ENCODE measurements around the gene PTPRM. TPM values are rescaled to one million over a fixed set of nuclear protein-coding genes. Genes with fewer than 3 reads are reported as not detected.
A peak's percentile ranks its signal among the peaks of the same experiment; 100 is the strongest.

Gene PTPRM
- total RNA-seq, 1 experiment from 2014 or later: 6.2 TPM

GRCh38 chr18:8450013-8450412 lies 882.9 kb downstream of the PTPRM start:
- no peak overlapping the region for H4K91ac ChIP-seq (ENCODE audit: insufficient read length, low read depth, low read length)
- H2AFZ ChIP-seq (ENCODE audit: low read length): peak overlapping the region; percentile 86
- H3K9me3 Mint-ChIP-seq: no peaks in the 10 kb centered on the region
- H3K27ac Mint-ChIP-seq: no peak overlapping the region
- H3K4ac ChIP-seq (ENCODE audit: low read depth, low read length): no peak overlapping the region
- no peak overlapping the region for H3K4me2 ChIP-seq (ENCODE audit: insufficient read depth, insufficient read length, low read length)
- WGBS (ENCODE audit: extremely low coverage, insufficient read length, low lambda C conversion rate): no CpG with 5 or more reads among the region's 5 CpGs
- H2BK20ac ChIP-seq (ENCODE audit: low read depth, low read length, poor library complexity, severe bottlenecking): no peak overlapping the region
- H3K4me1 Mint-ChIP-seq: peaks cover 0 to 2% of the 10 kb centered on the region in 2 experiments; a peak in 1 of 4 replicates
- no peaks in the 10 kb centered on the region for H3K4me1 ChIP-seq (ENCODE audit: insufficient read depth, low read length)
- H3K79me2 ChIP-seq (ENCODE audit: insufficient read depth, low read length): no peaks in the 10 kb centered on the region
- no peaks in the 10 kb centered on the region for H4K20me1 ChIP-seq (ENCODE audit: control insufficient read depth, insufficient read depth, insufficient read length)
- H3K27me3 Mint-ChIP-seq (ENCODE audit: low read depth): no peaks in the 10 kb centered on the region
- no peaks in the 10 kb centered on the region for H3K79me1 ChIP-seq (ENCODE audit: insufficient read depth, low read depth, low read length, poor library complexity, severe bottlenecking)
- H3K23ac ChIP-seq (ENCODE audit: insufficient read length, low read depth, low read length): no peak overlapping the region
- no peak overlapping the region for H3K27ac ChIP-seq (ENCODE audit: insufficient read length, low read depth, low read length)
- H4K8ac ChIP-seq (replicated peaks; ENCODE audit: insufficient read length, low read depth, low read length): no peak overlapping the region
- H3T11ph ChIP-seq (ENCODE audit: low read length): no peak overlapping the region
- DNase-seq: peak; percentile 65
- no peak overlapping the region for H2BK12ac ChIP-seq (ENCODE audit: insufficient read length, low read depth, low read length)
- no peaks in the 10 kb centered on the region for H3K36me3 Mint-ChIP-seq (ENCODE audit: insufficient read depth in 1 of 3, low read depth in 3 of 3)
- TF ChIP-seq, protein P1, sequence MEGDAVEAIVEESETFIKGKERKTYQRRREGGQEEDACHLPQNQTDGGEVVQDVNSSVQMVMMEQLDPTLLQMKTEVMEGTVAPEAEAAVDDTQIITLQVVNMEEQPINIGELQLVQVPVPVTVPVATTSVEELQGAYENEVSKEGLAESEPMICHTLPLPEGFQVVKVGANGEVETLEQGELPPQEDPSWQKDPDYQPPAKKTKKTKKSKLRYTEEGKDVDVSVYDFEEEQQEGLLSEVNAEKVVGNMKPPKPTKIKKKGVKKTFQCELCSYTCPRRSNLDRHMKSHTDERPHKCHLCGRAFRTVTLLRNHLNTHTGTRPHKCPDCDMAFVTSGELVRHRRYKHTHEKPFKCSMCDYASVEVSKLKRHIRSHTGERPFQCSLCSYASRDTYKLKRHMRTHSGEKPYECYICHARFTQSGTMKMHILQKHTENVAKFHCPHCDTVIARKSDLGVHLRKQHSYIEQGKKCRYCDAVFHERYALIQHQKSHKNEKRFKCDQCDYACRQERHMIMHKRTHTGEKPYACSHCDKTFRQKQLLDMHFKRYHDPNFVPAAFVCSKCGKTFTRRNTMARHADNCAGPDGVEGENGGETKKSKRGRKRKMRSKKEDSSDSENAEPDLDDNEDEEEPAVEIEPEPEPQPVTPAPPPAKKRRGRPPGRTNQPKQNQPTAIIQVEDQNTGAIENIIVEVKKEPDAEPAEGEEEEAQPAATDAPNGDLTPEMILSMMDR (conservative IDR thresholded peaks at IDR 0.05): peak; percentile 81
- no peak overlapping the region for H3K9ac ChIP-seq (ENCODE audit: extremely low read depth, insufficient read length, low read length)
- H3K14ac ChIP-seq (ENCODE audit: insufficient read depth, low read length): no peak overlapping the region
- H2BK120ac ChIP-seq (ENCODE audit: low read depth, low read length, poor library complexity, severe bottlenecking): no peak overlapping the region
- H3K56ac ChIP-seq (ENCODE audit: insufficient read length, low read depth, low read length): no peak overlapping the region
- no peak overlapping the region for H2BK15ac ChIP-seq (ENCODE audit: low read depth, low read length)
- no peak overlapping the region for H2AK5ac ChIP-seq (ENCODE audit: insufficient read length, low read length)
- H3K9me3 ChIP-seq (ENCODE audit: control insufficient read depth, low read depth, low read length): no peaks in the 10 kb centered on the region
- H3K23me2 ChIP-seq (ENCODE audit: insufficient read length, low read depth, low read length, poor library complexity, severe bottlenecking): no peaks in the 10 kb centered on the region
- H3K18ac ChIP-seq (ENCODE audit: insufficient read length, low read depth, low read length): no peak overlapping the region
- H3K27me3 ChIP-seq (ENCODE audit: insufficient read depth, low read length): no peaks in the 10 kb centered on the region
- H2BK5ac ChIP-seq (ENCODE audit: insufficient read length, low read length): no peak overlapping the region
- no peak overlapping the region for H4K5ac ChIP-seq (ENCODE audit: insufficient read length, low read depth, low read length)
- no peak overlapping the region for H3K4me3 Mint-ChIP-seq
